ENCODE data around the gene NPR2. TPM values are rescaled to one million over a fixed set of nuclear protein-coding genes. Genes with fewer than 3 reads are reported as not detected.

NPR2 gene
- total and polyA plus RNA-seq, 5 donors from 2014 or later, result 0.46 to 7.7 (median 1.7) TPM; not detected in 1

DNA sequence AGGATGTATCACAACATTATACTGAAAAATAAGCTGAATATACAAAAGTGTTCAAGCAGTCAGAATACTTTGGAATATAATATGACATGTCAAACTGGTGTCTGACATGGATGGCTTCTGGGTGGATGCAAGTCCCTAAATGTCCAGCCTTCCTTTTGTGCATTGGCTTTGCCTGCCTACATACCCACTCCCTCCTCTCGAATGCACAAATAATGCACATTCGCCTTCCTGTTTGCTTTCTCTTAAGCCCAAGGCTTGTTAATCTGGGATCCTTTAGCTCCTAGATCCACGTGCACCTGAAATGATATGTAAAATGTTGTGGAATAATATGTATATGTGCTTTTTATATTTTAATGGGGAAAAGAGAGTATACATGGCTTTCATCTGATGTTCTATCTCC, 12.9 kb upstream of the NPR2 start:
- ATAC-seq (ENCODE audit: low read depth in 2 of 2), result no peak
- H3K9me3 Mint-ChIP-seq, result peaks cover 0 to 2% (median 0%) of the 10 kb centered on the region in 7 donors
- peaks cover 0 to 17% (median 10%) of the 10 kb centered on the region in 4 donors for H3K4me1 Mint-ChIP-seq
- no peak overlapping the region for H3K4me3 Mint-ChIP-seq
- no peak overlapping the region for H3K27ac Mint-ChIP-seq
- Histone ChIP-seq H3K4me3 (ENCODE audit: low read depth, low read length) (no peak overlapping the region), H3K27me3 (ENCODE audit: control insufficient read depth, insufficient read depth, low read length) (no peaks in the 10 kb centered on the region), H3K9me3 (ENCODE audit: control insufficient read depth in 2 of 2, low read length in 2 of 2) (no peaks in the 10 kb centered on the region), H3K36me3 (ENCODE audit: control insufficient read depth, insufficient read depth, low read length) (peaks cover 5% of the 10 kb centered on the region), H3K4me1 (ENCODE audit: control insufficient read depth, insufficient read depth, low read length, poor library complexity, severe bottlenecking) (no peaks in the 10 kb centered on the region), H3K27ac (ENCODE audit: insufficient read depth, low read length, poor library complexity, severe bottlenecking) (no peak overlapping the region)
- H3K36me3 Mint-ChIP-seq, result peaks cover 17% of the 10 kb centered on the region
- H3K27me3 Mint-ChIP-seq, result no peaks in the 10 kb centered on the region
- DNase-seq, result no peak

DNA sequence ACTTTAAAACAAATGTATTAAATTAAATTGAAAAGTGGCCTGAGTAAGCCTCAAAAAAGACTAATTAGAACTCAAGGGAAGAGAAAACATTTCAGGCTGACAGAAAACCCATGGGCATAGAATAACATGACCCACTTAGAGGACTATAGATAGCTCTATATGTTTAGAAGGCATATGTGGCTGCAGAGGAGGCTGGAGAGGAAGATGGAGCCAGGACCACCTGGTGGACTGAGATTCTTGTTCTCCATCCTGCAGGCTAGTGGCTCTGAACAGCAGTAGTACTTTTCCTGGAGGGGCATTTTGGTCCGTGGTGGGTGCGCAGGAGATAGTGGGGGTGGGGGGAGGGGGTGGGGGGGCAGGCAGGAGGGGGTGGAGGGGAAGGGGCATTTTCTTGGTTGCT, 10.3 kb upstream of the NPR2 start:
- H3K9me3 ChIP-seq (ENCODE audit: control insufficient read depth in 2 of 2, low read length in 2 of 2), result no peaks in the 10 kb centered on the region
- Mint-ChIP-seq H3K9me3 (peaks cover 0 to 3% (median 0%) of the 10 kb centered on the region in 7 donors), H3K27ac (no peak overlapping the region), H3K27me3 (no peaks in the 10 kb centered on the region), H3K4me1 (peaks cover 0 to 12% (median 9%) of the 10 kb centered on the region in 4 donors), H3K36me3 (peaks cover 28% of the 10 kb centered on the region), H3K4me3 (no peak overlapping the region)
- no peaks in the 10 kb centered on the region for H3K27me3 ChIP-seq (ENCODE audit: control insufficient read depth, insufficient read depth, low read length)
- peaks cover 12% of the 10 kb centered on the region for H3K36me3 ChIP-seq (ENCODE audit: control insufficient read depth, insufficient read depth, low read length)
- H3K4me3 ChIP-seq (ENCODE audit: low read depth, low read length), result no peak overlapping the region
- H3K4me1 ChIP-seq (ENCODE audit: control insufficient read depth, insufficient read depth, low read length, poor library complexity, severe bottlenecking), result no peaks in the 10 kb centered on the region
- ATAC-seq (ENCODE audit: low read depth in 2 of 2) (no peak), DNase-seq (no peak)
- no peak overlapping the region for H3K27ac ChIP-seq (ENCODE audit: insufficient read depth, low read length, poor library complexity, severe bottlenecking)

DNA sequence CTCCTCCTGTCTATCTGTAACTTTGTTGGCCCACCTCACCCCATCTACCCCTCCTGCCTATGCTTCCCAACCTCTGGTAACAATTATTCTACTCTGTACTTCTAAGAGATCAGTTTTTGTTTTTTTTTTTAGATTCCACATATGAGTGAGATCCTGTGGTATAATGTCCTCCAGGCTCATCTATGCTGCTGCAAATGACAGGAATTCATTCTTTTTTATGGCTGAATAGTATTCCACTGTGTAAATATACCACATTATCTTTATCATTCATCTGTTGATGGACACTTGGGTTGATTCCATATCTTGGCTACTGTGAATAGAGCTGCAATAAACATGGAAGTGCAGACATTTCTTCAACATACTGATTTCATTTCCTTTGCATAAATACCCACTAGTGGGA, 8.0 kb upstream of the NPR2 start:
- H3K36me3 ChIP-seq (ENCODE audit: control insufficient read depth, insufficient read depth, low read length), result peaks cover 13% of the 10 kb centered on the region
- H3K4me3 ChIP-seq (ENCODE audit: low read depth, low read length), result no peak overlapping the region
- Mint-ChIP-seq H3K27me3 (no peaks in the 10 kb centered on the region), H3K4me1 (peaks cover 0 to 8% (median 6%) of the 10 kb centered on the region in 4 donors), H3K36me3 (peaks cover 35% of the 10 kb centered on the region), H3K27ac (no peak overlapping the region), H3K4me3 (no peak overlapping the region), H3K9me3 (peaks cover 0 to 1% (median 0%) of the 10 kb centered on the region in 7 donors)
- no peaks in the 10 kb centered on the region for H3K27me3 ChIP-seq (ENCODE audit: control insufficient read depth, insufficient read depth, low read length)
- no peak for DNase-seq
- H3K9me3 ChIP-seq (ENCODE audit: control insufficient read depth in 2 of 2, low read length in 2 of 2), result no peaks in the 10 kb centered on the region
- no peak overlapping the region for H3K27ac ChIP-seq (ENCODE audit: insufficient read depth, low read length, poor library complexity, severe bottlenecking)
- ATAC-seq (ENCODE audit: low read depth in 2 of 2), result no peak
- no peaks in the 10 kb centered on the region for H3K4me1 ChIP-seq (ENCODE audit: control insufficient read depth, insufficient read depth, low read length, poor library complexity, severe bottlenecking)

DNA sequence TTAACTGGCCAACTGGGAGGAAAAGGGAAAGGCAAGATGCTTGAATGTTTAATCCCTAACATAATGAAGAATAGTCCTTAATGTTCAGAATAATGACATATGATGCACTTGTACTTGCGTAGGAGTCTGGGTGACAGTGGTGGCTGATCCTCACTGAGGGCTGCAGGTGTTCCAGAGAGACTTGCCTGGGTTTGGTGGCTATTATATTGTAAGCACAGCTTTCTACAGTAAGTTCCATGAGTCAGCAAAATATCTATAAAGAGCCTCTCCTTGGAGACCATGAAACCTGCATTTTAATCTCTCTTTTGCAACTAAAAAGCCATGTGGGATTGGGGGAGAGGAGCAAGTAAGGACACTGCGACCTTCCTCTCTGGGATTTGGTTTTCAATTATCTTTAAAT, 1.9 kb upstream of the NPR2 start:
- peaks cover 0 to 1% (median 0%) of the 10 kb centered on the region in 7 donors for H3K9me3 Mint-ChIP-seq
- no peak overlapping the region for H3K4me3 ChIP-seq (ENCODE audit: low read depth, low read length)
- no peaks in the 10 kb centered on the region for H3K9me3 ChIP-seq (ENCODE audit: control insufficient read depth in 2 of 2, low read length in 2 of 2)
- H3K27me3 ChIP-seq (ENCODE audit: control insufficient read depth, insufficient read depth, low read length), result no peaks in the 10 kb centered on the region
- peaks cover 29% of the 10 kb centered on the region for H3K36me3 Mint-ChIP-seq
- H3K4me3 Mint-ChIP-seq, result no peak overlapping the region
- H3K36me3 ChIP-seq (ENCODE audit: control insufficient read depth, insufficient read depth, low read length), result peaks cover 7% of the 10 kb centered on the region
- H3K4me1 ChIP-seq (ENCODE audit: control insufficient read depth, insufficient read depth, low read length, poor library complexity, severe bottlenecking), result no peaks in the 10 kb centered on the region
- ATAC-seq (ENCODE audit: low read depth in 2 of 2) (no peak), DNase-seq (no peak)
- peaks cover 0 to 20% (median 12%) of the 10 kb centered on the region in 4 donors for H3K4me1 Mint-ChIP-seq
- no peaks in the 10 kb centered on the region for H3K27me3 Mint-ChIP-seq
- no peak overlapping the region for H3K27ac Mint-ChIP-seq
- H3K27ac ChIP-seq (ENCODE audit: insufficient read depth, low read length, poor library complexity, severe bottlenecking), result no peak overlapping the region

DNA sequence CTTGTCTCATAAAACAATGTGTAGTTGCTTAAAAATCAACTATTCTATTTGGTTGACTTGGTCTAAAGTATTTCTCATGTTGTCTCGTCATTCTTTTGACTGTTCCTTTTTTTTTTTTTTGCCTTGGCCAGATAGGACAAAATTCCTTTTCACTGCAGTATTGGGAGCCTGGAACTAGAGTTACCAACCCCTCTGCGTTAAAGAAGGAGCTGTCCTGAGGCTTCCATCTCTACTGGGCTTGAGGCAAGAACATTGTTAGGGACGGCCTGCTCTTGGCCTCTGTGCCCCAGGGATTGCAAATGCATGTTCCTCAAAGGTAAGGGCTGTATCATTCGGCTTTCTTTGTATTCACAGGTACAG, 1.4 kb upstream of the NPR2 start:
- DNase-seq (no peak), ATAC-seq (ENCODE audit: low read depth in 2 of 2) (peak in 1 of 2 donors; percentile 9)
- no peaks in the 10 kb centered on the region for H3K4me1 ChIP-seq (ENCODE audit: control insufficient read depth, insufficient read depth, low read length, poor library complexity, severe bottlenecking)
- Mint-ChIP-seq H3K36me3 (peaks cover 29% of the 10 kb centered on the region), H3K4me3 (no peak overlapping the region), H3K9me3 (peaks cover 0 to 1% (median 0%) of the 10 kb centered on the region in 7 donors), H3K4me1 (peaks cover 0 to 20% (median 13%) of the 10 kb centered on the region in 4 donors), H3K27ac (peak overlapping the region in 2 of 3 donors; percentile 55 to 73), H3K27me3 (no peaks in the 10 kb centered on the region)
- H3K27ac ChIP-seq (ENCODE audit: insufficient read depth, low read length, poor library complexity, severe bottlenecking), result no peak overlapping the region
- H3K36me3 ChIP-seq (ENCODE audit: control insufficient read depth, insufficient read depth, low read length), result peaks cover 6% of the 10 kb centered on the region
- H3K9me3 ChIP-seq (ENCODE audit: control insufficient read depth in 2 of 2, low read length in 2 of 2), result no peaks in the 10 kb centered on the region
- no peaks in the 10 kb centered on the region for H3K27me3 ChIP-seq (ENCODE audit: control insufficient read depth, insufficient read depth, low read length)
- no peak overlapping the region for H3K4me3 ChIP-seq (ENCODE audit: low read depth, low read length)

DNA sequence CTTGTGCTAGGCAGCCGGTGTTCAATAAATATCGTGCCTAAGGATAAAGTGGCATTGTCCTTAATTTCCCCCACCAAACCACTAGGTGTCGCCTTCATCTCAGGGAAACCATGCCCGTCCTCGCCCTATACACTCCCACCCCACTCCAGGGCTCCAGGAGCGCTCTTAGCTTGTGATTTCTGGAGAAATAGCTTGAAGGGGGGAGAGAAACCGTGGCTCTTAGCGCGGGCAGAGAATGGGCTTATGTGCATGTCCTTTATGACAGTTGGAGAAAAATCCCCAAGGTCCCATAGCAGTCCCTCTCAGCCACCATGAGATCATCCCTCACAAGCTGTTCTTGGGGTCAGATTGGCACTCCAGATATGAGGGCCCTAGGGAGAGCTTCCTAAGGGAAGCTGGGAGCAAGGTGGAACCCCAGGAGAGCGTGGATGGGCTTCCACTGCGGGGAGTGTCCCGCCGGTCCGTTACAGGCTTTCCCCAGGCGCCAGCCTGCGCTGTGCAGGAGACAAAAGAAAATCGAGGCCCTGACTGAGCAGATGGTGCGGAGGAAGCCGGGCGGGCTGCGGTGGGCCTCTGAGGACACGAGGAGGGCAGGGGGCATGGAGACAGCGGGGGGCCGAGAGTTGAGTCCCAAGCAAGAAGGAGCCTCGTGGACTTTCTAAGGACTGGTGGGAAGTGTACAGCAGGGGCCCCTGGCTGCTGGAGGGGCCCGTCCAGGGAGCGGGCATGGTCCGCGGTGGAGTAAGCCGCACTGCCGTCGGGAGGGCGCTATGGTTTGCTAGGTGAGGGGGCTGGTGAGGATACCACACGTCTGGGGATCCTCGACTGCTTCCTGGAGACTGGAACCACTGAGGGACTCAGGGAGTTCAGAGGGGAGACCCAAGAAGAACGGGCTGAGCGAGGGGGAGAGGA, 750 bp upstream of the NPR2 start:
- no peak overlapping the region for H3K4me3 Mint-ChIP-seq

DNA sequence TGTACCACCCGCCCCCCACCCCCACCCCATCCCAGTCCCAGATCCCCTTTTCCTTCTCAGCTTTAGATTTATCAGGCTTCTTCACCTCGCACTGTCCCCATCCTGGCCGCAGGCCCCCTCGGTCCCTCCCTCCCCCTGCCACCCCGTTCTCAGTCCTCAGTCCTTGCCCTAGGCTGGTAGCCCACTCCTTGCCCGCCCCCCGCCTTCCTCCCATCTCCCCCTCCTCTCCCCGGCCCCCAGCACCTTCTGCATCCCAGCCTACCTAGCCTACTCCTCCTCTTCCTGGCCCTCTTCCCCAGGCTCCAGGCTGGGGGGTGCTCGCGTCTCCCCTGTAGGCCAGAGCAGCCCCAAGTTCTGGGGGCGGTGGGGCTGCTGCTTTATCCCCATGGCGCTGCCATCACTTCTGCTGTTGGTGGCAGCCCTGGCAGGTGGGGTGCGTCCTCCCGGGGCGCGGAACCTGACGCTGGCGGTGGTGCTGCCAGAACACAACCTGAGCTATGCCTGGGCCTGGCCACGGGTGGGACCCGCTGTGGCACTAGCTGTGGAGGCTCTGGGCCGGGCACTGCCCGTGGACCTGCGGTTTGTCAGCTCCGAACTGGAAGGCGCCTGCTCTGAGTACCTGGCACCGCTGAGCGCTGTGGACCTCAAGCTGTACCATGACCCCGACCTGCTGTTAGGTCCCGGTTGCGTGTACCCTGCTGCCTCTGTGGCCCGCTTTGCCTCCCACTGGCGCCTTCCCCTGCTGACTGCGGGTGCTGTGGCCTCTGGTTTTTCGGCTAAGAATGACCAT, 828 bp downstream of the NPR2 start:
- H3K4me3 ChIP-seq (ENCODE audit: low read depth, low read length), result no peak overlapping the region
- H3K4me1 Mint-ChIP-seq, result peaks cover 0 to 20% (median 16%) of the 10 kb centered on the region in 4 donors
- peaks cover 17% of the 10 kb centered on the region for H3K36me3 Mint-ChIP-seq
- no peaks in the 10 kb centered on the region for H3K4me1 ChIP-seq (ENCODE audit: control insufficient read depth, insufficient read depth, low read length, poor library complexity, severe bottlenecking)
- no peak for DNase-seq
- H3K27me3 ChIP-seq (ENCODE audit: control insufficient read depth, insufficient read depth, low read length), result no peaks in the 10 kb centered on the region
- no peak overlapping the region for H3K27ac Mint-ChIP-seq
- no peak overlapping the region for H3K4me3 Mint-ChIP-seq
- no peaks in the 10 kb centered on the region for H3K27me3 Mint-ChIP-seq
- H3K9me3 ChIP-seq (ENCODE audit: control insufficient read depth in 2 of 2, low read length in 2 of 2), result no peaks in the 10 kb centered on the region
- H3K27ac ChIP-seq (ENCODE audit: insufficient read depth, low read length, poor library complexity, severe bottlenecking), result no peak overlapping the region
- no peaks in the 10 kb centered on the region for H3K36me3 ChIP-seq (ENCODE audit: control insufficient read depth, insufficient read depth, low read length)
- ATAC-seq (ENCODE audit: low read depth in 2 of 2), result no peak
- no peaks in the 10 kb centered on the region for H3K9me3 Mint-ChIP-seq

More for the DNA sequence above, 750 bp upstream of the NPR2 start:
- H3K27me3 ChIP-seq (ENCODE audit: control insufficient read depth, insufficient read depth, low read length), result no peaks in the 10 kb centered on the region
- H3K9me3 Mint-ChIP-seq, result peaks cover 0 to 1% (median 0%) of the 10 kb centered on the region in 7 donors
- H3K4me1 Mint-ChIP-seq, result peaks cover 0 to 20% (median 13%) of the 10 kb centered on the region in 4 donors
- no peak overlapping the region for H3K27ac ChIP-seq (ENCODE audit: insufficient read depth, low read length, poor library complexity, severe bottlenecking)
- H3K9me3 ChIP-seq (ENCODE audit: control insufficient read depth in 2 of 2, low read length in 2 of 2), result no peaks in the 10 kb centered on the region
- DNase-seq, result peak; percentile 44 to 69 (median 65)
- ATAC-seq (ENCODE audit: low read depth in 2 of 2), result peak; percentile 74 to 81
- H3K4me1 ChIP-seq (ENCODE audit: control insufficient read depth, insufficient read depth, low read length, poor library complexity, severe bottlenecking), result no peaks in the 10 kb centered on the region
- H3K36me3 ChIP-seq (ENCODE audit: control insufficient read depth, insufficient read depth, low read length), result peaks cover 4% of the 10 kb centered on the region
- H3K36me3 Mint-ChIP-seq, result peaks cover 27% of the 10 kb centered on the region
- peak overlapping the region; percentile 55 to 73 (median 71) for H3K27ac Mint-ChIP-seq
- H3K4me3 ChIP-seq (ENCODE audit: low read depth, low read length), result no peak overlapping the region
- H3K27me3 Mint-ChIP-seq, result no peaks in the 10 kb centered on the region

All from CD4-positive, CD25-positive, alpha-beta regulatory T cell (primary cell).